GM12878 (cell line): ENCODE results near the gene MXRA7. TPM values are rescaled to one million over a fixed set of nuclear protein-coding genes. Genes with fewer than 3 reads are reported as not detected.

Source experiments
- ATAC-seq: fragments of 200-7000 bp; cut with Tn5 transposase; 3 replicates; pipeline ENCODE4 v1.9.1; 2020; ENCODE audit warnings: mild to moderate bottlenecking, moderate library complexity
- BruUV-seq: library from RNA; stranded (reverse); fragments of 400-500 nt; replicated peaks from 2 replicates; lab custom pipeline; 2021; lab: Mats Ljungman, UMichigan
- CTCF ChIA-PET: fragments of 300-600 bp; sonication (Branson Sonifier 250); formaldehyde crosslinking; extraction: SDS; loops from one replicate; lab custom pipeline; 2021; ENCODE audit warnings: inconsistent platforms; lab: Yijun Ruan, JAX
- POLR2A ChIA-PET: fragments of 350-600 bp; formaldehyde crosslinking; extraction: SDS; loops from one replicate; lab custom pipeline; 2021; ENCODE audit warnings: inconsistent platforms; lab: Charles Lee
- RAD21 ChIA-PET: fragments of 300-600 bp; sonication (Branson Sonifier 250); formaldehyde crosslinking; loops from one replicate; lab custom pipeline; 2023; ENCODE audit warnings: antibody characterized with exemption; ENCODE audit not compliant: unreplicated experiment; lab: Charles Lee
- SMC1A ChIA-PET: fragments of 300-600 bp; sonication (Branson Sonifier 250); formaldehyde crosslinking; loops from one replicate; lab custom pipeline; 2023; ENCODE audit not compliant: unreplicated experiment, uncharacterized antibody; lab: Charles Lee
- DNase-seq: peaks from one replicate; pipeline ENCODE4 v3.0.0-alpha.2; 2011; ENCODE audit warnings: low read depth, low spot score
- FAIRE-seq: peaks from 3 replicates; lab custom pipeline; 2011; peaks lifted over from hg19 to GRCh38; lab: Jason Lieb, UNC
- H2AFZ ChIP-seq: 2 replicates; pipeline ENCODE4 v1.6.0; 2011; ENCODE audit warnings: low read depth, low read length, control low read depth; ENCODE audit not compliant: control insufficient read depth
- H3K27ac ChIP-seq: 2 replicates; pipeline ENCODE4 v1.5.1; 2011; ENCODE audit warnings: control low read depth; ENCODE audit not compliant: control insufficient read depth, insufficient read depth
- H3K27me3 ChIP-seq, 2 experiments: replicated peaks in 1 of 2; 2 replicates each; pipeline versions ENCODE4 v1.6.0 to v1.6.1; 2011; ENCODE audit warnings: low read length in 1 of 2; ENCODE audit not compliant: control insufficient read depth in 2 of 2, insufficient read depth in 2 of 2
- H3K36me3 ChIP-seq, 2 experiments: 2 replicates each; pipeline ENCODE4 v1.5.1; 2011; ENCODE audit warnings: low read length in 1 of 2; ENCODE audit not compliant: control insufficient read depth in 2 of 2, insufficient read depth in 2 of 2
- H3K4me1 ChIP-seq: 2 replicates; pipeline ENCODE4 v1.6.1; 2011; ENCODE audit warnings: mild to moderate bottlenecking, low read length, moderate library complexity, mixed read lengths; ENCODE audit not compliant: control insufficient read depth, insufficient read depth
- H3K4me2 ChIP-seq: 2 replicates; pipeline ENCODE4 v1.6.0; 2011; ENCODE audit warnings: control low read depth; ENCODE audit not compliant: control insufficient read depth, insufficient read depth
- H3K4me3 ChIP-seq: fragments of 200-600 bp; sonication (generic); 2 replicates; pipeline ENCODE4 v1.5.1; 2016
- H3K79me2 ChIP-seq: 2 replicates; pipeline ENCODE4 v1.6.0; 2011; ENCODE audit warnings: low read length; ENCODE audit not compliant: control insufficient read depth, insufficient read depth
- H3K9ac ChIP-seq: 2 replicates; pipeline ENCODE4 v1.8.0; 2011; ENCODE audit warnings: low read length, control low read depth, mixed read lengths; ENCODE audit not compliant: control insufficient read depth, insufficient read depth
- H3K9me3 ChIP-seq: replicated peaks from 3 replicates; pipeline ENCODE4 v1.5.1; 2011; ENCODE audit warnings: mild to moderate bottlenecking, low read length; ENCODE audit not compliant: control insufficient read depth, insufficient read depth
- H4K20me1 ChIP-seq: 2 replicates; pipeline ENCODE4 v1.6.0; 2011; ENCODE audit not compliant: control insufficient read depth, insufficient read depth
- ATF2 ChIP-seq: IDR thresholded peaks from 2 replicates; pipeline ENCODE4 v1.6.1; 2012; ENCODE audit warnings: low read length, inconsistent platforms
- CBX3 ChIP-seq: fragments of 200-600 bp; sonication (generic); IDR thresholded peaks from 2 replicates; pipeline ENCODE4 v1.6.1; 2016; ENCODE audit warnings: low read depth, borderline replicate concordance
- CUX1 ChIP-seq: IDR thresholded peaks from 2 replicates; pipeline ENCODE4 v1.6.1; 2012; ENCODE audit warnings: improper control_type of control experiment, low read depth, low read length; ENCODE audit not compliant: insufficient replicate concordance
- EZH2 ChIP-seq: IDR thresholded peaks from 2 replicates; pipeline ENCODE4 v1.6.1; 2012; ENCODE audit warnings: low read depth, mild to moderate bottlenecking, control low read depth, inconsistent platforms, low read length, borderline replicate concordance; ENCODE audit not compliant: control insufficient read depth
- LARP7 ChIP-seq: fragments of 450-650 bp; IDR thresholded peaks from 2 replicates; pipeline ENCODE4 v1.6.1; 2017; ENCODE audit warnings: mild to moderate bottlenecking
- MEF2B ChIP-seq: fragments of 450-650 bp; IDR thresholded peaks from 2 replicates; pipeline ENCODE4 v1.6.1; 2018; ENCODE audit warnings: mild to moderate bottlenecking, moderate library complexity; ENCODE audit not compliant: partially characterized antibody, poor library complexity, severe bottlenecking
- MTA2 ChIP-seq: fragments of 450-650 bp; IDR thresholded peaks from 2 replicates; pipeline ENCODE4 v1.6.1; 2016; ENCODE audit warnings: low read depth, mild to moderate bottlenecking, moderate library complexity
- USF2 ChIP-seq: IDR thresholded peaks from 2 replicates; pipeline ENCODE4 v1.6.1; 2011; ENCODE audit warnings: low read depth, low read length, improper control_type of control experiment, borderline replicate concordance
- ZNF207 ChIP-seq: fragments of 450-650 bp; IDR thresholded peaks from 2 replicates; pipeline ENCODE4 v1.6.1; 2014; ENCODE audit warnings: antibody characterized with exemption, mild to moderate bottlenecking, borderline replicate concordance
- ZNF217 ChIP-seq: fragments of 450-650 bp; IDR thresholded peaks from 2 replicates; pipeline ENCODE4 v1.6.1; 2017; ENCODE audit warnings: antibody characterized with exemption, mild to moderate bottlenecking
- WGBS: methylation state at CpG from one replicate; pipeline ENCODE4 v1.1.6; 2016; ENCODE audit warnings: low lambda C conversion rate; ENCODE audit not compliant: insufficient replicate concordance, insufficient coverage; ENCODE audit errors: missing lambda C conversion rate; 5-methylcytosine and 5-hydroxymethylcytosine counted together
- in situ Hi-C: fragments of 300-500 bp; cut with MboI; formaldehyde crosslinking; loops from 9 replicates; pipeline ENCODE4 v1.14.3; 2018; ENCODE audit warnings: mixed read lengths
- intact Hi-C: fragments of 100-400 bp; cut with micrococcal nuclease; formaldehyde crosslinking; loops from one replicate; pipeline ENCODE4 v1.14.2; 2022; ENCODE audit not compliant: unreplicated experiment
- polyA plus RNA-seq, 11 experiments: library from polyadenylated mRNA; depleted of rRNA in 4 of 11; unstranded in 6 of 11; stranded (reverse) in 5 of 11; fragments of >200 nt; fragmentation: Nextera tagmentation in 4 of 11; fragmentation: Illumina TruSeq in 1 of 11; extraction: Ambion mirVana in 4 of 11; extraction: Trizol in 1 of 11; gene quantifications; 1 replicate in 1 of 11; 2 replicates in 10 of 11; pipeline versions ENCODE4 v1.2.1 to v1.2.3, GENCODE V29; 2011 to 2016; ENCODE audit warnings: inconsistent platforms in 2 of 11, missing spikeins in 2 of 11, low read depth in 1 of 11
- total RNA-seq, 4 experiments: library from RNA; depleted of rRNA in 3 of 4; stranded (reverse); fragments of >200 nt in 3 of 4; fragmentation: Illumina TruSeq in 1 of 4; extraction: Trizol in 1 of 4; gene quantifications; 2 replicates each; pipeline versions ENCODE4 v1.2.1 to v1.2.3, GENCODE V29; 2013 to 2021

MXRA7 gene
- total and polyA plus RNA-seq, 10 of the 15 experiments (the other 5 are each of a cell fraction or from before 2014, with no cell fraction given), result 0.03 to 2.0 (median 0.33) TPM

GRCh38 chr17:76706817-76707216 lies 3.9 kb downstream of the MXRA7 start:
- ChIA-PET CTCF (interaction anchor here (0.9 kb wide), 1 partner anchor 110 kb away, joined by 3 read pairs; no protein-coding TSS in a partner anchor), POLR2A (interaction anchor here (0.6 kb wide), 1 partner anchor 178 kb away, joined by 3 read pairs; no protein-coding TSS in a partner anchor), RAD21 (no interaction called here), SMC1A (no interaction called here)
- no peak overlapping the region for H2AFZ ChIP-seq
- H3K9ac ChIP-seq, result no peak overlapping the region
- DNase-seq (no peak), ATAC-seq (no peak), FAIRE-seq (no peak)
- H3K79me2 ChIP-seq, result no peaks in the 10 kb centered on the region
- H3K36me3 ChIP-seq, result no peaks in the 10 kb centered on the region
- no peaks in the 10 kb centered on the region for H4K20me1 ChIP-seq
- H3K4me1 ChIP-seq, result no peaks in the 10 kb centered on the region
- no peak overlapping the region for H3K4me3 ChIP-seq
- no peak overlapping the region for H3K4me2 ChIP-seq
- H3K27ac ChIP-seq, result no peak overlapping the region
- no peaks in the 10 kb centered on the region; a peak in 2 of 4 replicates for H3K27me3 ChIP-seq
- BruUV-seq, result no TSS peak
- 98% methylated on average over 3 of the region's 3 CpGs for WGBS
- TF ChIP-seq ZNF207 (no peak), ATF2 (no peak), CBX3 (no peak), USF2 (no peak), EZH2 (no peak), MEF2B (no peak), MTA2 (no peak), ZNF217 (no peak), CUX1 (no peak), LARP7 (no peak)
- no peaks in the 10 kb centered on the region for H3K9me3 ChIP-seq
- in situ Hi-C loops (no loop called here), intact Hi-C loops (no loop called here)
